T-helper 17 cell (primary cell): Measurements from ENCODE around the gene IKZF1. TPM values are rescaled to one million over a fixed set of nuclear protein-coding genes. Genes with fewer than 3 reads are reported as not detected.

Experiments
- ATAC-seq: fragments of 150-1000 bp; cut with Tn5 transposase; 2 replicates; pipeline ENCODE4 v1.10.0; 2021; ENCODE audit warnings: mild to moderate bottlenecking, moderate library complexity
- DNase-seq, 3 donors: peaks; one replicate each; pipeline versions ENCODE4 v3.0.0 to v3.0.0-alpha.2; 2020 to 2021
- H3K9me3 ChIP-seq: one replicate; pipeline ENCODE4 v1.7.0; 2013; ENCODE audit warnings: low read length, mild to moderate bottlenecking; ENCODE audit not compliant: control insufficient read depth, poor library complexity, severe bottlenecking
- H3K27ac Mint-ChIP-seq: one replicate; pipeline ENCODE4 v1.8.0; 2022; ENCODE audit warnings: mild to moderate bottlenecking, moderate library complexity, mixed read lengths
- H3K27me3 Mint-ChIP-seq: one replicate; pipeline ENCODE4 v1.8.0; 2022; ENCODE audit warnings: mixed read lengths
- H3K36me3 Mint-ChIP-seq: one replicate; pipeline ENCODE4 v1.8.0; 2022; ENCODE audit warnings: low read depth, mixed read lengths
- H3K4me1 Mint-ChIP-seq: one replicate; pipeline ENCODE4 v1.8.0; 2022; ENCODE audit warnings: mild to moderate bottlenecking, mixed read lengths
- H3K4me3 Mint-ChIP-seq: one replicate; pipeline ENCODE4 v1.8.0; 2022; ENCODE audit warnings: mild to moderate bottlenecking, moderate library complexity, mixed read lengths
- total RNA-seq, 4 donors: library from RNA in 2 of 4; stranded (reverse) in 2 of 4; gene quantifications; one replicate each; pipeline ENCODE4 v1.2.3 and lab custom pipeline; 2022 to 2026

The IKZF1 gene
- total RNA-seq, 2 donors from 2014 or later: 301 to 323 TPM

DNA sequence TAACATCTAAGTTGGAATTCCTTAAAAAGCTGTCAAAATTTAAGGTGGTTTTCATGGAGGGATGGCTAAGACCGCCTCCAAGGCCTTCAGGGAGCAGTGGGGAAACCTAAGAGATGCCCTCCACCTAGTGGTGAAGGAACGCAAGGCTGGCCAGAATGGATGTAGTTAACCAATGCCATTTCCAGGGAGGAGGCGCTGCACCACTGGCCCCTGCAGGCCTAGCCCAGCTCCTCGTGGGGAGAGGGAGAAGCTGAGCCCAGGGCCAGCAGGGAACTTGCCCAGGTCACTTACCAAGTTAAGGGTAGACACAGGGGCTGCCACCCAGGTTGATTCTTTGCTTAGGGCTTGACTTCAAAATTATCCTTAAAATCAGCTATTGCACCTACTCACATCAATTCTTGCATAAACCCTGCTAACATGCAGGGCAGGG lies 113.6 kb downstream of the IKZF1 start:
- Mint-ChIP-seq H3K4me3 (no peak overlapping the region), H3K4me1 (peaks cover 15% of the 10 kb centered on the region), H3K27ac (no peak overlapping the region), H3K36me3 (no peaks in the 10 kb centered on the region), H3K27me3 (no peaks in the 10 kb centered on the region)
- no peaks in the 10 kb centered on the region for H3K9me3 ChIP-seq
- peak; percentile 95 for ATAC-seq
- DNase-seq: peak; percentile 45 to 62 (median 48)

- peaks cover 14% of the 10 kb centered on the region for H3K4me1 Mint-ChIP-seq
These were observed 114.2 kb downstream of the IKZF1 start for GRCh38 chr7:50418526-50419290.

GRCh38 chr7:50421043-50421442 lies 116.5 kb downstream of the IKZF1 start:
- Mint-ChIP-seq H3K27ac (peak overlapping the region; percentile 34), H3K36me3 (no peaks in the 10 kb centered on the region), H3K4me3 (no peak overlapping the region), H3K4me1 (peaks cover 7% of the 10 kb centered on the region), H3K27me3 (no peaks in the 10 kb centered on the region)
- H3K9me3 ChIP-seq: no peaks in the 10 kb centered on the region
- ATAC-seq (no peak), DNase-seq (no peak)

More at GRCh38 chr7:50418526-50419290, 114.2 kb downstream of the IKZF1 start:
- no peaks in the 10 kb centered on the region for H3K9me3 ChIP-seq
- Mint-ChIP-seq H3K27me3 (no peaks in the 10 kb centered on the region), H3K36me3 (no peaks in the 10 kb centered on the region), H3K27ac (no peak overlapping the region), H3K4me3 (no peak overlapping the region)
- DNase-seq (no peak), ATAC-seq (no peak)

DNA sequence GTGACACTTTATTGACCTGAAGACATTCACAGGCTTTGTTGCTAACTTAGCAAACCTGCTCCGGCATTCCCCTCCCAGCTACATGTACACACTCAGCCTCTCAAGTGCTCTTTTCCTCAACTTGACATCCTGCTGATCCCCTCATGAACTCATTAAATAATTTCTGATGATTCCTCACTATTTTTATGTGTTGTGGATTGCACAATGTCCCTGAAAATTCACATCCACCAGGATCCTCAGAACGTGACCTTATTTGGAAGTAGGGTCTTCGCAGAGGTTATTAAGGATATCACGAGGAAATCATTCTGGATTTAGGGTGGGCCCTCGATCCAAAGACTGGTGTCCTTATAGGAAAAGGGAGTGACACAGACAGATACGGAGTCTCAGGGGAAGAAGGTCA lies 118.3 kb downstream of the IKZF1 start:
- no peak for ATAC-seq

GRCh38 chr7:50423860-50424259 lies 119.3 kb downstream of the IKZF1 start:
- Mint-ChIP-seq H3K27me3 (no peaks in the 10 kb centered on the region), H3K36me3 (no peaks in the 10 kb centered on the region), H3K4me1 (peaks cover 2% of the 10 kb centered on the region), H3K27ac (no peak overlapping the region), H3K4me3 (no peak overlapping the region)
- ATAC-seq (no peak), DNase-seq (no peak)
- no peaks in the 10 kb centered on the region for H3K9me3 ChIP-seq

More for the DNA sequence above, 118.3 kb downstream of the IKZF1 start:
- no peak for DNase-seq
- H3K9me3 ChIP-seq: no peaks in the 10 kb centered on the region
- H3K4me3 Mint-ChIP-seq: no peak overlapping the region
- H3K4me1 Mint-ChIP-seq: peaks cover 4% of the 10 kb centered on the region
- H3K27ac Mint-ChIP-seq: no peak overlapping the region
- no peaks in the 10 kb centered on the region for H3K27me3 Mint-ChIP-seq
- H3K36me3 Mint-ChIP-seq: no peaks in the 10 kb centered on the region

GRCh38 chr7:50425318-50425717 lies 120.8 kb downstream of the IKZF1 start:
- no peaks in the 10 kb centered on the region for H3K9me3 ChIP-seq
- Mint-ChIP-seq H3K4me3 (no peak overlapping the region), H3K27me3 (no peaks in the 10 kb centered on the region), H3K36me3 (no peaks in the 10 kb centered on the region), H3K27ac (no peak overlapping the region), H3K4me1 (peaks cover 2% of the 10 kb centered on the region)
- no peak for DNase-seq
- ATAC-seq: no peak

GRCh38 chr7:50426280-50427045 lies 121.9 kb downstream of the IKZF1 start:
- no peaks in the 10 kb centered on the region for H3K27me3 Mint-ChIP-seq
- peaks cover 2% of the 10 kb centered on the region for H3K4me1 Mint-ChIP-seq
- DNase-seq (no peak), ATAC-seq (no peak)
- H3K27ac Mint-ChIP-seq: no peak overlapping the region
- no peaks in the 10 kb centered on the region for H3K9me3 ChIP-seq
- no peaks in the 10 kb centered on the region for H3K36me3 Mint-ChIP-seq
- H3K4me3 Mint-ChIP-seq: no peak overlapping the region

DNA sequence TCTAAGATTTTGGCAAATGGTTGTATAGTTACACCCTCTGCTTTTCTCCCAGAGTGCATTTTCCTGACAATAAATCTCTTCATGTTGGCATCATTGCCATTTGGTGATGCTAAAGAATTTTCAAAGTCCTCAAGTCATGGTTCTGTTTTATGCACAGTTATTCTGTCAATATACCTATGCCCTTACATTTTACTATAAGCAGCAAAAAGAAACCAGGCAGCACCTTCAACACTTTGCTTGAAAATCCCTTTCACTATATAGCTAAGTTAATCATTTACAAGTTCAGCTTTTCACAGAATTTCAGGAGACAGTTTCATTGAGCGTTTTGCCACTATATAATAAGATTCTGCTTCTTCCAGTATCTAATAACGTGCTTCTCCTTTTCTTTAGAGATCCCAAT lies 123.0 kb downstream of the IKZF1 start:
- no peaks in the 10 kb centered on the region for H3K9me3 ChIP-seq
- Mint-ChIP-seq H3K27me3 (no peaks in the 10 kb centered on the region), H3K27ac (no peak overlapping the region), H3K4me3 (no peak overlapping the region), H3K36me3 (no peaks in the 10 kb centered on the region), H3K4me1 (peaks cover 2% of the 10 kb centered on the region)
- ATAC-seq (no peak), DNase-seq (no peak)

DNA sequence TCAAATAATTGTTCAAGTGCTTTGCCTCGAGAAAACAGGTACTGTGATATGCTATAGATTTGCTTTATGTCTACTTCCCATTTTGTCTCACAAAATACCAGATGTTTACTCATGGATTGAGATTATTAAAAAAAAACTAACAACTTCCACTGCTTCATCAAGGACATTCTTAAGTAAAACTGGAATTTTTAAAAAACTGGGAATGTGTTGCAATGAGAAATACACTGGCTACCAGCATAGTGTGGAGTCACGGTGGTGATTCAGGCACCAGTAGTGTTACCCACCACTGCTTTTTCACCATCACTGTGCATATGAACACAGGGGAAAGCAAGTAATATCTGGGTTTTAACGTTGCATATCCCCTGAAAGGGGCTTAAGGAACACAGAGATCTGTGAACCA lies 124.4 kb downstream of the IKZF1 start:
- H3K9me3 ChIP-seq: no peaks in the 10 kb centered on the region
- H3K27ac Mint-ChIP-seq: no peak overlapping the region
- H3K4me3 Mint-ChIP-seq: no peak overlapping the region
- no peak for ATAC-seq
- H3K27me3 Mint-ChIP-seq: no peaks in the 10 kb centered on the region
- no peaks in the 10 kb centered on the region for H3K4me1 Mint-ChIP-seq
- no peaks in the 10 kb centered on the region for H3K36me3 Mint-ChIP-seq
- DNase-seq: no peak

GRCh38 chr7:50431316-50431715 lies 126.8 kb downstream of the IKZF1 start:
- DNase-seq: no peak
- H3K9me3 ChIP-seq: no peaks in the 10 kb centered on the region
- Mint-ChIP-seq H3K36me3 (peaks cover 2% of the 10 kb centered on the region), H3K4me3 (no peak overlapping the region), H3K27me3 (no peaks in the 10 kb centered on the region), H3K27ac (no peak overlapping the region), H3K4me1 (no peaks in the 10 kb centered on the region)
- ATAC-seq: no peak

- ATAC-seq: no peak
- no peak overlapping the region for H3K4me3 Mint-ChIP-seq
- no peak overlapping the region for H3K27ac Mint-ChIP-seq
- no peaks in the 10 kb centered on the region for H3K9me3 ChIP-seq
- no peaks in the 10 kb centered on the region for H3K27me3 Mint-ChIP-seq
- peaks cover 4% of the 10 kb centered on the region for H3K36me3 Mint-ChIP-seq
- no peak for DNase-seq
- peaks cover under 1% of the 10 kb centered on the region for H3K4me1 Mint-ChIP-seq
These were observed 127.3 kb downstream of the IKZF1 start for GRCh38 chr7:50431722-50432305.

DNA sequence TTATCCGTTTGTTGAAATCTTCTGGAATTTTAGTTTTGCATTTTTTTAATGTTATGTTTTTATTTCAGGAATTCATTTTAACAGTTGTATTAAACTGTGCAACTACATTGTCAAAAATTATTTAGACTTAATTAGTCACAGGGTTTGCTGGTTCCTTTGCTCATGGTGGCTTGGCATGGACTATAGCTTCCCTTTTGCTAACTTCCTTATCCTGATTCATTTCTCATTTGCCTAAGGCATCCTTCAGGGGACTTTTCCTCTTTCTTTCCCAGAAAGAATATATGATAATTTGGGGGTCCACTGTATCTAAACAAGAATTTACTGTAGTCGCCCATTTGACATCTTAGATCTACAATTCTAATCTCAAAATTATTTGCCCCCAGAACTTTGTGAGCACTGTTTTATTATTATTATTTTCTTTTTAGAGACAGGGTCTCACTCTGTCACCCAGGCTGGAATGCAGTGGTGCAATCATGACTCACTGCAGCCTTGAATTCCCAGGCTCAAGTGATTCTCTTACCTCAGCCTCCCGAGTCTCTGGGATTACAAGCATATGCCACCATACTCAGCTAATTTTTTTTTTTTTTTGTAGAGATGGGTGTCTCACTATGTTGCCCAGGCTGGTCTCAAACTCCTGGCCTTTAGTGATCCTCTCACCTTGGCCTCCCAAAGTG lies 131.8 kb downstream of the IKZF1 start:
- ATAC-seq (no peak), DNase-seq (no peak)
- H3K36me3 Mint-ChIP-seq: peaks cover 10% of the 10 kb centered on the region
- no peaks in the 10 kb centered on the region for H3K27me3 Mint-ChIP-seq
- H3K9me3 ChIP-seq: no peaks in the 10 kb centered on the region
- H3K4me3 Mint-ChIP-seq: no peak overlapping the region
- H3K4me1 Mint-ChIP-seq: peaks cover 3% of the 10 kb centered on the region
- H3K27ac Mint-ChIP-seq: no peak overlapping the region

DNA sequence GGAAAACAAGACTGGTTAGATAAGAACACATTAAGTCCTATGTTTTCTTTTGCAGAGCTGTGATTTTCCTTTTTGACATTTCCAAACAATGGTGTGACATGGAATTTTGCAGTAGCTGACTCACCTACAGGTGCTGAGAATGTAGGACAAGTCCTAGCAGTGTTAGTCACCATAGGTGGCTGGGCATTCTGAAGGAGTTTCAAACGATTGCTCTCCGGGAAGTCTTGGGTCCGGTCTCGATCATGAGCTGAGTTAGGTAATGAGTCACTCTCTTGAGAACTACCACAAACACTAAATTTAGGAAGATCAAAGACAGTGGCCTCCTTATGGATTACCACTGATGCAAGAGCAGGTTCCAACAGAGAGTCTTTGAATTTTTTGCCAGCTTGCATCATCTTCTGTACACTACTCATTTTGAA lies 142.0 kb downstream of the IKZF1 start:
- no peak for ATAC-seq
- Mint-ChIP-seq H3K27me3 (no peaks in the 10 kb centered on the region), H3K4me1 (peaks cover 18% of the 10 kb centered on the region), H3K36me3 (peaks cover 11% of the 10 kb centered on the region), H3K4me3 (no peak overlapping the region), H3K27ac (peak overlapping the region; percentile 11)
- no peak for DNase-seq
- H3K9me3 ChIP-seq: no peaks in the 10 kb centered on the region
